Myometrial cell (primary cell): ENCODE data around the gene TIAM2. TPM values are rescaled to one million over a fixed set of nuclear protein-coding genes. Genes with fewer than 3 reads are reported as not detected.

Source experiments
- total RNA-seq: library from RNA; depleted of rRNA; stranded (reverse); fragments of >200 nt; gene quantifications from 2 replicates; pipeline ENCODE4 v1.2.3, GENCODE V29; 2015

The TIAM2 gene
- total RNA-seq, result 8.1 and 9.7 TPM in 2 replicates

GRCh38 chr6:154995254-154996015, at the start of gene TIAM2:
TIAM2 (plus strand) TSS chr6:154995315; CDS start chr6:155129224, 133,909 bp downstream.

GRCh38 chr6:155263373-155264063, 268.4 kb downstream of the TIAM2 start, which contains the start of gene CLDN20:
CLDN20 (plus strand) TSS chr6:155264013; CDS start chr6:155275720, 11,707 bp downstream.

